Neural crest cell (in vitro differentiated cells): Measurements from ENCODE around the gene PRKAR1B. TPM values are rescaled to one million over a fixed set of nuclear protein-coding genes. Genes with fewer than 3 reads are reported as not detected.

Source experiments
- DNase-seq: peaks from one replicate; pipeline ENCODE4 v3.0.0; 2021; ENCODE audit warnings: low read depth, mixed read lengths, low spot score
- H3K27ac Mint-ChIP-seq: one replicate; pipeline ENCODE4 v1.8.0; 2021; ENCODE audit warnings: mild to moderate bottlenecking, mixed read lengths; ENCODE audit not compliant: unreplicated experiment
- H3K27me3 Mint-ChIP-seq: 2 replicates; pipeline ENCODE4 v1.8.0; 2021; ENCODE audit warnings: low read depth, mild to moderate bottlenecking, mixed read lengths
- H3K36me3 Mint-ChIP-seq: 2 replicates; pipeline ENCODE4 v1.8.0; 2021; ENCODE audit warnings: low read depth, mild to moderate bottlenecking, mixed read lengths
- H3K4me1 Mint-ChIP-seq: 2 replicates; pipeline ENCODE4 v1.8.0; 2021; ENCODE audit warnings: mixed read lengths
- H3K4me3 Mint-ChIP-seq: one replicate; pipeline ENCODE4 v1.8.0; 2021; ENCODE audit warnings: mild to moderate bottlenecking, mixed read lengths
- H3K9me3 Mint-ChIP-seq: 2 replicates; pipeline ENCODE4 v1.8.0; 2021; ENCODE audit warnings: mixed read lengths
- CTCF ChIP-seq: fragments of 200-600 bp; sonication (generic); conservative IDR thresholded peaks from 2 replicates; pipeline ENCODE4 v1.5.0; 2021; ENCODE audit warnings: antibody characterized with exemption, mild to moderate bottlenecking
- total RNA-seq: library from RNA; stranded (reverse); gene quantifications from 2 replicates; pipeline ENCODE4 v1.2.1, GENCODE V29; 2021

PRKAR1B gene
- total RNA-seq, 1 donor from 2014 or later = 9.5 TPM

DNA sequence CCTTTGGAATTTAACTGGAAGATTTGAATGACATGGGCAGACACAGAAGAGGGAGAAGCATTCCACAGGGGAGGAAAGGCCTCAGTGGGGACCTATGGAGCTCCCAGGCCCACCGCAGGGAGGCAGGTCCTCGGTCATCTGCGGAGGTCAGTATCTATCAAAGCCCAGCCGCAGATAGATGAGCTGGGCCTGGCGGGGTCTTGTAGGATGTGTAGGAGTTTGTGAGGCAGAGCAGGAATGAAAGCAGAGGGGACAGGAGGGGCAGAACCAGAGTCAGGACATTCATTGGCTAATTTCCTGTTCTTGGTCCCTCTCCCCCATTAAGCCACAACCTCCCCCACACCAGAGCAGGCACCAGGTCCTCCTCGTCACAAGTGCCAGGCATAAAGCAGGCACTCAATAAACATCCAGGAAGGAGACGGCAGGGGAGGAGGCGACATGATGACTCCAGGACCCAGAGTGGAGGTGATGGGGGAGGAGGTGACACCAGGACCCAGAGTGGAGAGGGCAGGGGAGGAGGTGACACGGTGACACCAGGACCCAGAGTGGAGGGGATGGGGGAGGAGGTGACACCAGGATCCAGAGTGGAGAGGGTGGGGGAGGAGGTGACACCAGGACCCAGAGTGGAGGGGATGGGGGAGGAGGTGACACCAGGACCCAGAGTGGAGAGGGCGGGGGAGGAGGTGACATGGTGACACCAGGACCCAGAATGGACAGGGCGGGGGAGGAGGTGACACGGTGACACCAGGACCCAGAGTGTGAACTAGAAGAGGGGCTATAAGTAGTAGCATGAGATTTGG, 123.7 kb downstream of the PRKAR1B start:
- H3K4me1 Mint-ChIP-seq = peaks cover 29% of the 10 kb centered on the region
- no peaks in the 10 kb centered on the region for H3K36me3 Mint-ChIP-seq
- no peaks in the 10 kb centered on the region for H3K27me3 Mint-ChIP-seq
- no peaks in the 10 kb centered on the region for H3K9me3 Mint-ChIP-seq
- DNase-seq = no peak
- no peak overlapping the region for H3K27ac Mint-ChIP-seq
- no peak overlapping the region for H3K4me3 Mint-ChIP-seq
- TF ChIP-seq CTCF = no peak

DNA sequence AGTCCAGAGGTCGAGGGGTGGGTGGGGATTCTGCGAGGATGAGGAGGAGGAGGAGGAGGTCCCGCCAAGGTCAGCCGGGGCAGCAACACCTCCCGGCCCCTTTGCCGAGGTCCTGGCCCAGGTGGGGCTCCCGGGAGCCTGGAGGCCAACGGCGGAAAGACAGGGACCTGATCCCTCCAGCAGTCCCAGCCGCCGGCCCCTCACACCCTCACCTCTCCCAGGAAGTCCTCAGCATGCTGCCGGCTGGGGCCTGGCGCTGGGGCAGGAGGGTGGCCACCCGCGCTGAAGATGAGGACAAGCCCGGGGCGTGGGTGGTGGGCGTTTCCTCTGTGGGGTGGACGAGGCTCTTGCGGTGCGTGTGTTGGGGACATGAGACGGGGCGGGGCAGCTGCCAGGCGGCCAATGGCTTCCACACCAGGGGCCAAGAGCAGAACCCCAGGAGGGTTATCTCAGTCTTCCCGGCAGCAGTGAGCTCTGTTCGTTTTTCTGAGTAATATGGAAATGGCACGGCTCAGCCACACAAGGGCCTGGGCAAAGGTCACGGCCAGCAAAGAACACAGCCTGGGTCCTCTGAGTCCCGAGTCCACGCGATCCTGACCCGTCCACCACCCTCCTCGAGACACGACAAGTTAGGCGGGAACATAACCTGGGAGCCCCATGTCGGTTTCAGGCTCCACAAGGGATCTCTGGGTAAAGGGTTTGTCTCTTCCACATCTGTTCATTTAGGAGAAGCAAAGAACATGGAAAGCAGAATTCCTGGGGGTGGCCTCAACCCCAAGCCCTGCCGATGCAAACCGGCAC, 124.5 kb downstream of the PRKAR1B start:
- Mint-ChIP-seq H3K27ac (no peak overlapping the region), H3K9me3 (no peaks in the 10 kb centered on the region), H3K4me1 (peaks cover 21% of the 10 kb centered on the region), H3K27me3 (no peaks in the 10 kb centered on the region), H3K4me3 (no peak overlapping the region), H3K36me3 (no peaks in the 10 kb centered on the region)
- TF ChIP-seq CTCF = no peak
- DNase-seq = no peak

- no peak overlapping the region for H3K27ac Mint-ChIP-seq
- no peak overlapping the region for H3K4me3 Mint-ChIP-seq
Measured at GRCh38 chr7:601595-602340, 125.3 kb downstream of the PRKAR1B start.

DNA sequence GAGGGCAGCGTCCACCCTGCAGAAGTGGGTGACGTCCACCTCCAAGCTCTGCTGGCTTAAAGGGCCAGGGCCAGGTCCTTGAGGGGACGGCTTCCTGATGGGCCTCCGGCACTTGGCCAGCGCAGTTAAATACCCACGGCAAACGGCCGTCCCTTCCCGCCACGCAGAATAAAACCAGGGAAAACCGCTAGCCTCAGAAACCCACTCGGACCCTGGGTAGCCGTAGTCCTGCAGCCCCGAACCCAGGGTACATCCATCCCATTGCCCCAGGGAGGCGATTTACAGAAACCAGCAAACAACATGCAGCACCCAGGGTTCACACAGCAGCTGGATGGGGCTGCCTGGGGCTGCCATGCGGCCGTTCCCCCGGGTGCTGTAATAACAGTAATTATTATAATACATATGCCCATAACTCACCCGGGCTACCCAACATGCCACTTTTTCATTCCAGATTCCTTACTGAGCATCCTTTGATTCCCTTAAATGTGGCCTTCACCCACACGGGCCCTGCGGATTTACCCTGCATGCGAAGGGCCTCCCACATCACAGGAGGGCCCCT, 126.0 kb downstream of the PRKAR1B start:
- Mint-ChIP-seq H3K4me1 (peaks cover 16% of the 10 kb centered on the region), H3K27ac (no peak overlapping the region)
- DNase-seq = no peak

More at GRCh38 chr7:601595-602340, 125.3 kb downstream of the PRKAR1B start:
- DNase-seq = no peak
- no peak for TF ChIP-seq CTCF
- H3K9me3 Mint-ChIP-seq = no peaks in the 10 kb centered on the region
- H3K27me3 Mint-ChIP-seq = no peaks in the 10 kb centered on the region
- no peaks in the 10 kb centered on the region for H3K36me3 Mint-ChIP-seq
- H3K4me1 Mint-ChIP-seq = peaks cover 17% of the 10 kb centered on the region

More for the DNA sequence above, 126.0 kb downstream of the PRKAR1B start:
- H3K36me3 Mint-ChIP-seq = no peaks in the 10 kb centered on the region
- H3K27me3 Mint-ChIP-seq = no peaks in the 10 kb centered on the region
- TF ChIP-seq CTCF = no peak
- H3K4me3 Mint-ChIP-seq = no peak overlapping the region
- H3K9me3 Mint-ChIP-seq = no peaks in the 10 kb centered on the region
